PC-3 (cell line): Measurements from ENCODE around the gene MUS81. TPM values are rescaled to one million over a fixed set of nuclear protein-coding genes. Genes with fewer than 3 reads are reported as not detected.

Source experiments
- ATAC-seq: fragments of 200-7000 bp; cut with Tn5 transposase; 2 replicates; pipeline ENCODE4 v1.9.1; 2020; ENCODE audit warnings: mild to moderate bottlenecking, moderate library complexity
- Bru-seq: library from RNA; stranded (reverse); fragments of 400-500 nt; gene quantifications from one replicate; lab custom pipeline; 2021; lab: Mats Ljungman, UMichigan
- BruChase-seq, 2 experiments: library from RNA; stranded (reverse); fragments of 400-500 nt; gene quantifications; one replicate each; lab custom pipeline; 2021; lab: Mats Ljungman, UMichigan
- BruUV-seq: library from RNA; stranded (reverse); fragments of 400-500 nt; replicated peaks from 2 replicates; lab custom pipeline; 2021; lab: Mats Ljungman, UMichigan
- CTCF ChIA-PET: fragments of 300-600 bp; sonication (Branson Sonifier 250); formaldehyde crosslinking; loops from one replicate; lab custom pipeline; 2022; ENCODE audit warnings: antibody characterized with exemption; lab: Charles Lee
- POLR2A ChIA-PET: fragments of 300-600 bp; sonication (Branson Sonifier 250); formaldehyde crosslinking; loops from one replicate; lab custom pipeline; 2022; ENCODE audit warnings: antibody characterized with exemption; ENCODE audit not compliant: unreplicated experiment; lab: Charles Lee
- DNase-seq: peaks from one replicate; pipeline ENCODE4 v3.0.0-alpha.2; 2015
- H2AFZ ChIP-seq: fragments of 300-600 bp; sonication (generic); 2 replicates; pipeline ENCODE4 v1.6.0; 2016; ENCODE audit warnings: antibody characterized with exemption, low read length
- H3F3A ChIP-seq: fragments of 300-600 bp; sonication (generic); one replicate; pipeline ENCODE4 v1.6.0; 2017; ENCODE audit warnings: antibody characterized with exemption, low read length, control low read depth, mild to moderate bottlenecking; ENCODE audit not compliant: unreplicated experiment
- H3K27ac ChIP-seq: fragments of 300-600 bp; sonication (generic); 2 replicates; pipeline ENCODE4 v1.5.1; 2016; ENCODE audit warnings: mild to moderate bottlenecking, low read length
- H3K27me3 ChIP-seq: fragments of 300-600 bp; sonication (generic); 2 replicates; pipeline ENCODE4 v1.6.1; 2016; ENCODE audit warnings: low read length, mixed read lengths
- H3K36me3 ChIP-seq: fragments of 300-600 bp; sonication (generic); 2 replicates; pipeline ENCODE4 v1.6.1; 2016; ENCODE audit warnings: low read depth, mixed run types, low read length, mixed read lengths
- H3K4me1 ChIP-seq: fragments of 300-600 bp; sonication (generic); 2 replicates; pipeline ENCODE4 v1.5.1; 2016; ENCODE audit warnings: low read length; ENCODE audit not compliant: insufficient read depth
- H3K4me2 ChIP-seq: fragments of 300-600 bp; sonication (generic); 2 replicates; pipeline ENCODE4 v1.6.0; 2016; ENCODE audit warnings: low read length
- H3K4me3 ChIP-seq: fragments of 300-600 bp; sonication (generic); 2 replicates; pipeline ENCODE4 v1.5.1; 2016; ENCODE audit warnings: mild to moderate bottlenecking, low read length, mixed read lengths
- H3K79me2 ChIP-seq: fragments of 300-600 bp; sonication (generic); 2 replicates; pipeline ENCODE4 v1.6.1; 2017; ENCODE audit warnings: low read length, mixed read lengths
- H3K9ac ChIP-seq: fragments of 300-600 bp; sonication (generic); 2 replicates; pipeline ENCODE4 v1.6.0; 2016; ENCODE audit warnings: mild to moderate bottlenecking, low read length
- H3K9me2 ChIP-seq: fragments of 300-600 bp; sonication (generic); replicated peaks from 2 replicates; pipeline ENCODE4 v1.6.1; 2016; ENCODE audit warnings: mixed run types, low read length, mixed read lengths
- H3K9me3 ChIP-seq: fragments of 300-600 bp; sonication (generic); 2 replicates; pipeline ENCODE4 v1.6.1; 2016; ENCODE audit warnings: low read length, mixed read lengths
- H4K20me1 ChIP-seq: fragments of 300-600 bp; sonication (generic); 2 replicates; pipeline ENCODE4 v1.6.1; 2016; ENCODE audit warnings: low read length, mixed read lengths
- EZH2 ChIP-seq: fragments of 300-600 bp; sonication (generic); IDR thresholded peaks from one replicate; pipeline ENCODE4 v1.6.1; 2017; ENCODE audit warnings: antibody characterized with exemption, mild to moderate bottlenecking, low read length; ENCODE audit not compliant: unreplicated experiment
- EZH2phosphoT487 ChIP-seq: fragments of 300-600 bp; sonication (generic); IDR thresholded peaks from 2 replicates; pipeline ENCODE4 v1.6.1; 2018; ENCODE audit warnings: mild to moderate bottlenecking, antibody characterized with exemption, low read length, borderline replicate concordance
- intact Hi-C: fragments of 100-400 bp; cut with micrococcal nuclease; formaldehyde crosslinking; loops from 2 replicates; pipeline ENCODE4 v1.9.0; 2023
- long read RNA-seq: library from polyadenylated mRNA; unstranded; transcript quantifications from one replicate; pipeline ENCODE4 v2.0.0, GENCODE V29; 2021; ENCODE audit not compliant: unreplicated experiment
- total RNA-seq: library from RNA; depleted of rRNA; stranded (reverse); fragments of >200 nt; gene quantifications from 2 replicates; pipeline ENCODE4 v1.2.3, GENCODE V29; 2014; rRNA removed
- TF ChIP-seq, protein P1 (sequence below): fragments of 300-600 bp; sonication (generic); conservative IDR thresholded peaks from 2 replicates; pipeline ENCODE4 v1.5.1; 2017; ENCODE audit warnings: antibody characterized with exemption, low read depth, mild to moderate bottlenecking, low read length

Gene MUS81, protein sequence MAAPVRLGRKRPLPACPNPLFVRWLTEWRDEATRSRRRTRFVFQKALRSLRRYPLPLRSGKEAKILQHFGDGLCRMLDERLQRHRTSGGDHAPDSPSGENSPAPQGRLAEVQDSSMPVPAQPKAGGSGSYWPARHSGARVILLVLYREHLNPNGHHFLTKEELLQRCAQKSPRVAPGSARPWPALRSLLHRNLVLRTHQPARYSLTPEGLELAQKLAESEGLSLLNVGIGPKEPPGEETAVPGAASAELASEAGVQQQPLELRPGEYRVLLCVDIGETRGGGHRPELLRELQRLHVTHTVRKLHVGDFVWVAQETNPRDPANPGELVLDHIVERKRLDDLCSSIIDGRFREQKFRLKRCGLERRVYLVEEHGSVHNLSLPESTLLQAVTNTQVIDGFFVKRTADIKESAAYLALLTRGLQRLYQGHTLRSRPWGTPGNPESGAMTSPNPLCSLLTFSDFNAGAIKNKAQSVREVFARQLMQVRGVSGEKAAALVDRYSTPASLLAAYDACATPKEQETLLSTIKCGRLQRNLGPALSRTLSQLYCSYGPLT
- total RNA-seq (82.0 and 94.6 TPM in 2 replicates), Bru-seq, nascent RNA (percentile 90 among the genes with signal in this experiment), BruChase-seq, experiment 1, labeled RNA remaining after a 6-hour chase (percentile 87 among the genes with signal in this experiment), BruChase-seq, experiment 2, labeled RNA remaining after a 2-hour chase (percentile 90 among the genes with signal in this experiment)
- long read RNA-seq, transcript MUS81-201 (16 exons, 2,392 nt) = major isoform, 83 of 165 reads
- long read RNA-seq, partial matches to known transcripts = 30 of 165 reads
- long read RNA-seq, other reads (novel, unspliced or antisense) = 48 of 165 reads

DNA sequence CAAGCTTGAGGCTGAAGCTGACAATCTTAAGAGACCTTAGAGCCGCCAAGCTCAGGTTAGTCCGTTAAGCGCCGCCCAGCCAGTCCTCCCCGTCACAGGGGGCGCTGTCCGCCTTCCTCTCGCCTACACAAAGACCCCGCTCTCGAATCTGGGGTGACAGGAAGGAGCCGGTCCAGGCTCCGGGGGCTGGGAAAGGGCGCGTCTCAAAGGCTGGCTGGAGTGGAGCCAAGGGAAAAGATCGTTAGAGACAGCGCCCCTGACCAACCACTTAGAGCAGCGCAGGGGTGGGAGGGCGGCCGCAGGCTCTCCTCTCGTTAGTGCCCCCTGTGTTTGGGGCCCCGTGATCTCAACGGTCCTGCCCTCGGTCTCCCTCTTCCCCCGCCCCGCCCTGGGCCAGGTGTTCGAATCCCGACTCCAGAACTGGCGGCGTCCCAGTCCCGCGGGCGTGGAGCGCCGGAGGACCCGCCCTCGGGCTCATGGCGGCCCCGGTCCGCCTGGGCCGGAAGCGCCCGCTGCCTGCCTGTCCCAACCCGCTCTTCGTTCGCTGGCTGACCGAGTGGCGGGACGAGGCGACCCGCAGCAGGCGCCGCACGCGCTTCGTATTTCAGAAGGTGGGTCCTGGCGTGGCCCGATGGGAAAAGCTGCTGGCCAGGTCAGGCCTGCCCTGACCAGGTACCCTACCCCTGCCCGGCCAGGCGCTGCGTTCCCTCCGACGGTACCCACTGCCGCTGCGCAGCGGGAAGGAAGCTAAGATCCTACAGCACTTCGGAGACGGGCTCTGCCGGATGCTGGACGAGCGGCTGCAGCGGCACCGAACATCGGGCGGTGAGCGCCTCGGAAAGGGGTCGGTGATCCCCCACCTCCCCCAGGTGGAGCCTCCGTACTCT, at the start of gene MUS81:
TSS of gene MUS81 (plus strand) at position 156 of the 887 bp plus-strand sequence. CDS start at position 477, 321 bp downstream.
- H3K4me2 ChIP-seq = peak within 1 kb of the TSS; percentile 98
- BruUV-seq = no TSS peak
- intact Hi-C loops = loop anchor here (1.0 kb wide), 1 partner anchor 148 kb away; the partner anchor contains the start of gene KAT5

DNA sequence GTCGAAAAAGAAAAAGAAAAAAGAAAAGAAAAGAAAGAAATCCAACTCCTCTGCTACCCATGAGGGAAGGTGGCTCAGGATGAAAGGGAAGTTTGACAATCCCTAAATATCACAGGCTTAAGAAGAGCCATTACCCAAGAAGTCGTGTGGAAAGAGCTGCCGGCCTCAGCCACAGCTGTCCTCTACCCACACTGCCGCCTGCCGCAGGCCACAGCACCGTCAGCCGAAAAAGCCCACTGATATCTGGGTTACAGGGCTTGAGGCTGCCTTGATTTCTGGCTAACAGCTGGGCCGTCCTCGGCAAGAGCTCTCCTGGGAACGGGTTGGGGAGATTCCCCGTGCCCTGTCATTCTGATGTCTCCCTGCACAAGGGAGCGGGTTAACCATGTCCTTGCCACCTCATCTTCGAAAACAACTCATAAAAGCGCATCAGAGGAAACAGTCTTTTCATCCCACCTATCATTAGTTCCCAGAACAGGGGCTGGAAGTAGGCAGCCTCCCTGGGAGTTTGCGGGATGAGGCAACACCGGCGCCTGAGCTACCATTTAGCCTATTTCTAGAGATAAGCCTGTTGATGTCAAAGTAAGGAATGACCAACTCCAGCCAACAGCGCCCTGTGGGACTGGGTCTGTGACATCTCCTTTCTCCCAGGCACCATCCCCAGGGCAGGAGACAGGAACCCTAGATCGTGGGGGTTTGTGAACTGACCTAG, 48.3 kb upstream of the MUS81 start:
- H3K36me3 ChIP-seq = no peaks in the 10 kb centered on the region
- no peaks in the 10 kb centered on the region for H3F3A ChIP-seq
- no peak overlapping the region for H3K9ac ChIP-seq
- H3K9me2 ChIP-seq = no peaks in the 10 kb centered on the region
- H3K4me1 ChIP-seq = no peaks in the 10 kb centered on the region
- no peaks in the 10 kb centered on the region for H4K20me1 ChIP-seq
- BruUV-seq = no TSS peak
- no peak overlapping the region for H3K27ac ChIP-seq
- H2AFZ ChIP-seq = no peak overlapping the region
- POLR2A ChIA-PET = no interaction called here
- H3K4me2 ChIP-seq = no peak overlapping the region
- no peaks in the 10 kb centered on the region for H3K27me3 ChIP-seq
- H3K79me2 ChIP-seq = no peaks in the 10 kb centered on the region
- CTCF ChIA-PET = interaction anchor here (0.5 kb wide), 1 partner anchor 17 kb away, joined by 4 read pairs; no protein-coding TSS in a partner anchor
- H3K9me3 ChIP-seq = no peaks in the 10 kb centered on the region
- intact Hi-C loops = no loop called here
- ATAC-seq (no peak), DNase-seq (no peak)
- no peak for TF ChIP-seq EZH2
- TF ChIP-seq, protein P1, sequence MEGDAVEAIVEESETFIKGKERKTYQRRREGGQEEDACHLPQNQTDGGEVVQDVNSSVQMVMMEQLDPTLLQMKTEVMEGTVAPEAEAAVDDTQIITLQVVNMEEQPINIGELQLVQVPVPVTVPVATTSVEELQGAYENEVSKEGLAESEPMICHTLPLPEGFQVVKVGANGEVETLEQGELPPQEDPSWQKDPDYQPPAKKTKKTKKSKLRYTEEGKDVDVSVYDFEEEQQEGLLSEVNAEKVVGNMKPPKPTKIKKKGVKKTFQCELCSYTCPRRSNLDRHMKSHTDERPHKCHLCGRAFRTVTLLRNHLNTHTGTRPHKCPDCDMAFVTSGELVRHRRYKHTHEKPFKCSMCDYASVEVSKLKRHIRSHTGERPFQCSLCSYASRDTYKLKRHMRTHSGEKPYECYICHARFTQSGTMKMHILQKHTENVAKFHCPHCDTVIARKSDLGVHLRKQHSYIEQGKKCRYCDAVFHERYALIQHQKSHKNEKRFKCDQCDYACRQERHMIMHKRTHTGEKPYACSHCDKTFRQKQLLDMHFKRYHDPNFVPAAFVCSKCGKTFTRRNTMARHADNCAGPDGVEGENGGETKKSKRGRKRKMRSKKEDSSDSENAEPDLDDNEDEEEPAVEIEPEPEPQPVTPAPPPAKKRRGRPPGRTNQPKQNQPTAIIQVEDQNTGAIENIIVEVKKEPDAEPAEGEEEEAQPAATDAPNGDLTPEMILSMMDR = no peak
- H3K4me3 ChIP-seq = no peak overlapping the region

More for the DNA sequence above, at the start of gene MUS81:
- ChIA-PET CTCF (interaction anchor here (0.6 to 2.6 kb wide), 11 partner anchors 8 to 141 kb away, joined by 3 to 26 read pairs (median 4); partner anchors contain the start of genes CCDC85B and FIBP), POLR2A (interaction anchor here (0.5 to 1.8 kb wide), 11 partner anchors 9 to 442 kb away, joined by 3 to 23 read pairs (median 5); partner anchors contain the start of genes CCDC85B, FIBP, FOSL1 and RNASEH2C)
- Histone ChIP-seq H2AFZ (peak within 1 kb of the TSS; percentile 93), H3F3A (peaks cover 11% of the 10 kb centered on the region), H3K9me3 (no peaks in the 10 kb centered on the region), H3K9me2 (no peaks in the 10 kb centered on the region), H3K4me1 (peaks cover 30% of the 10 kb centered on the region), H3K27ac (peak within 1 kb of the TSS; percentile 74), H4K20me1 (peaks cover 20% of the 10 kb centered on the region), H3K4me3 (peak within 1 kb of the TSS; percentile 79), H3K36me3 (peaks cover 29% of the 10 kb centered on the region), H3K9ac (peak within 1 kb of the TSS; percentile 90), H3K27me3 (no peaks in the 10 kb centered on the region), H3K79me2 (peaks cover 50% of the 10 kb centered on the region)
- peak; percentile 45 for ATAC-seq
- DNase-seq = peak; percentile 99
- TF ChIP-seq EZH2 (no peak), EZH2phosphoT487 (no peak)
- TF ChIP-seq, protein P1 = peak; percentile 97
